Fibroblast of pulmonary artery (primary cell): ENCODE data around the gene HHAT.

Experiments
- DNase-seq: peaks from one replicate; pipeline ENCODE4 v3.0.0-alpha.2; 2010; ENCODE audit warnings: low read depth
- H3K4me3 ChIP-seq: replicated peaks from 2 replicates; pipeline ENCODE4 v1.5.1; 2011; ENCODE audit warnings: low read depth, mild to moderate bottlenecking, control low read depth, low read length, moderate library complexity
- CTCF ChIP-seq: IDR thresholded peaks from 2 replicates; pipeline ENCODE4 v1.5.1; 2011; ENCODE audit warnings: mild to moderate bottlenecking, control low read depth, low read length, inconsistent platforms; ENCODE audit errors: missing control alignments

HHAT gene

DNA sequence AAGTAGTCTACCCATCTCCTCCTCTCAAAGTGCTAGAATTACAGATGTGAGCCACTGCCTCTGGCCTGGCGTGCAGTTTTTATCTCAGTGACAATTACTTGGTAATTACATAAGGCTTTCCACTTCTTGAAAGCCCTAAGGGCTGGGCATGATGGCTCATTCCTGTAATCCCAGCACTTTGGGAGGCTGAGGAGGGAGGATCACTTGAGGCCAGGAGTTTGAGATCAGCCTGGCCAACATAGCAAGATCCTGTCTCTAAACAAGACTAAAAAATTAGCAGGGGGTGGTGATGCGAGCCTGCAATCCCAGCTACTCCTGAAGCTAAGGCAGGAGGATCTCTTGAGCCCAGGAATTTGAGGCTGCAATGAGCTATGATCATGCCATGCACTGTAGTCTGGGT lies 7.7 kb downstream of the HHAT start:
- no peak for TF ChIP-seq CTCF
- H3K4me3 ChIP-seq, result no peak overlapping the region
- no peak for DNase-seq

- no peak for DNase-seq
- TF ChIP-seq CTCF, result no peak
- no peak overlapping the region for H3K4me3 ChIP-seq
These were observed 10.8 kb downstream of the HHAT start for GRCh38 chr1:210339500-210339899.

DNA sequence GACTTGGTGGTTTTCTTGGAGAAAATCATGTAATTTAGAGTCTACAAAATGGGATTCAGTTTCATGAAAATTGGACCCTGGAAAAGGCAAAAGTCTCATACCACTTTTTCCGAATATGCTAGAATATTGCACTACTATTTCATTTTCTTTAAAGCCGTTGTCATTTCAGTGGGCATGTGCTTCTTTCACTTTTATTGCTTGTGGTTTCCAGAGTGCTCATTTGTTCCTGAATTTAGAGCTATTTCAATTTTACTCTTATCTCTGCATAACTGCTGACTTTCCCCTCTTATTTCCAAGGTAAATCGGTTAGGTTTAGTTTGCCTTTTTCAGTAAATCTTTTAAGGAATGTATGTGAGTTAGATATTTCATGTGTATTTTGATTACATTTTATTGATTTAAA lies 11.6 kb downstream of the HHAT start:
- no peak for DNase-seq
- H3K4me3 ChIP-seq, result no peak overlapping the region
- no peak for TF ChIP-seq CTCF

- no peak overlapping the region for H3K4me3 ChIP-seq
- no peak for DNase-seq
- TF ChIP-seq CTCF, result no peak
These were observed 12.1 kb downstream of the HHAT start for GRCh38 chr1:210340841-210341240.

GRCh38 chr1:210342986-210343780 lies 14.5 kb downstream of the HHAT start:
- no peak for TF ChIP-seq CTCF
- peak overlapping the region; percentile 16 for H3K4me3 ChIP-seq
- no peak for DNase-seq

- no peak for TF ChIP-seq CTCF
- H3K4me3 ChIP-seq, result no peak overlapping the region
- DNase-seq, result no peak
These were observed 16.0 kb downstream of the HHAT start for GRCh38 chr1:210344706-210345105.

GRCh38 chr1:210347112-210347511 lies 18.4 kb downstream of the HHAT start:
- no peak for TF ChIP-seq CTCF

More at GRCh38 chr1:210347112-210347511, 18.4 kb downstream of the HHAT start:
- no peak overlapping the region for H3K4me3 ChIP-seq
- DNase-seq, result no peak
